GM18519 (cell line): ENCODE measurements around the gene FOXO1.
A peak's percentile ranks its signal among the peaks of the same experiment; 100 is the strongest.
"Not testable (repeated sequence)": the region's sequence is repeated elsewhere in the genome, so short reads cannot be mapped to it uniquely, and the experiment has no call there.

ENCODE experiments used
- ATAC-seq: cut with Tn5 transposase; IDR thresholded peaks from one replicate; pipeline ENCODE4 v1.9.1; 2021; ENCODE audit warnings: mild to moderate bottlenecking, moderate library complexity; ENCODE audit not compliant: unreplicated experiment, low FRiP score

Gene FOXO1

DNA sequence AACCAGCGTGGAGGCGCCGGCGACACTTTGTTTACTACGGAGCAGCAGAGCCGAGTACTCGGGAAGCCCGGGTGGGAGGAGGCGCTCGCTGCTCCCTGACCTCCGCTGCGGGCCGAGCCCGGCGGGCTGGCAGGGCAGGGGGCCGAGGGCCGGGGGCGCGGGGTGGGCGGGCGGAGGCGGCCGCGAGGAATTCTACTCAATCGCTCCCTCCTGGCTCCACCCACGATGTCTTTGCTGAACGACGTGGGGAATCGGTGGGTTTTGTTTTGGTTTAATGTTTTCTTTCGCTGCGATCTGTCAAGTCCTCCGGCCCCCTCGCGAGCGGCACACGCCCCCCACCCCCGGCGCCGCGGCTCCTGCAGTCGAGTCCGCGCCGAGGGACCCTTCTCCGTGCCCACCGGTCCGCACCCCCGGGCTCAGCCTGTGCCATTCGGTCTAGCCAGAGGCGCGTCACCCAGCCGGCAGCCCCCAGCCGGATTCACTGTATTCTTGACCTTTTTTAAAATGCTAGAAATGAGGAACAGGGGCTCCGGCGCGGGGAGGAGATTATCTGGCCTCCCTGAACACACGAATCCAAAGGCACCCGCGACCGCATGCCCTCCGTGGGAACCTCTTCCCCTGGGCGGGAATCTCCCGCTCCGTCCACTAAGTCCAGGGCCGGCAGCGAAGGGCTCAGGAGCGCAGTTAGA lies 636 bp upstream of the FOXO1 start:
- no peak for ATAC-seq

GRCh38 chr13:40665126-40666044 lies 1.1 kb downstream of the FOXO1 start:
- no peak for ATAC-seq

DNA sequence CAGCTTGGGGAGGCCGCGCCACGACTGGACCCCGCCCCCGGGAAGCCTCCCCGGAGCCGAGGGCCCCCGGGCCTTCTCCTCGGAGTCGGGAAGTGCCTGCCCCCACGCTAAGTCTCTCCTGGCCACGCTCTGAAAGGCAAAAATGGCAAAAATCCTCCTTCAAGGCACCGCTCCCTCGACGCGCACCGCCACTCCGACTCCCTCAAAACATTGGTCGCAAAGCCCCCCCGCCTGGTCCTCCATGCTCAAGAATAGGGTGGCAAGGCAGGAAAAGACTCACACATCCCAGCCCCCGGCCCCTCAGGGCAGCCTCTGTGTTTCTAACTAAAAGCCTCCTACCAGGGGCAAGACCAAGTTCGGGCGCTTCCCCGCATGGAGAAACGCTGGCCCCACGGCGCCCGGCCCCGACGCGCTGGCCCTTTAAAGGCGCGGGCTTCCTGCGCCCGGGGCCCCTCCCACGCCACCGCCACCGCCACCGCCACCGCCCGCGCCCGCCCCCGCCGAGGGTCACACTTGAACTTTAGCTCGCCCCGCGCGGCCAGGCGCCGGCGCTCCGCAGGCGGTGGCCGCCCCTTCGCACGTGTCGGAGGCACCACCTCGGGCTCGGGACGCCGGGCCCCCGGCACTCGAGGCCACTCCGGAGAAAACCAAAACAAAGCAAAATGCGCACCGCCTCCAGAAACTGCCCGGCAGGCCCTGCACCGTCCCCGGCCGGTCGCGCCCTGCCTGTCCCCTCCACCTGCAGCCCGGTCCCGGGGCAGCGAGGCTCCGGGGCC lies 1.9 kb downstream of the FOXO1 start:
- ATAC-seq = no peak

DNA sequence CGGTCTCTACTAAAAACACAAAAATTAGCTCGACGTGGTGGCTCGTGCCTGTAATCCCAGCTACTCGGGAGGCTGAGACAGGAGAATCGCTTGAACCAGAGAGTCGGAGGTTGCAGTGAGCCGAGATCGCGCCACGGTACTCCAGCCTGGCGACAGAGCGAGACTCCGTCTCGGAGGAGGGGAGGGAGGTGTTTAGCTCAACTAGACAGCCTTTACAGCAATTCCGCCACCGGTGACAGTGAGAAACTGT lies 2.4 kb downstream of the FOXO1 start:
- ATAC-seq = not testable (repeated sequence)

DNA sequence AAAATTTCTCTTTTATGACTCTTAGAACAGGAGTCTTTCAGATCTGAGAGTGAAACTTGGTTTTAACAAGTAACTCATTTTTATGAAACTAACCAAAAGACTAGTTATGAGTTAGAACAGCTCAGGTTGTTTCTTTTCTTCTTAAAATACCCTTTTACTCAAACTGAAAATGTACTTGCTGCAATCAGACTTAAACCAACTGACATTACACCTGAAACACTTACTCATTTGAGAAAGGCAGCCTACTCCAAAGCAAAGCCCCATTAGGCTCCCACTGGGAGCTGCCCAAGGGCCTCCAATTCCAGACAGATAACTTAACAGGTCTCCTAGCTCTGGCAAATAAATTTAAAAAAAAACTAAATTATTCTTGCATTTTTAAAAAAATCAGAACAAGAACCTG lies 3.6 kb downstream of the FOXO1 start:
- peak; percentile 35 for ATAC-seq

DNA sequence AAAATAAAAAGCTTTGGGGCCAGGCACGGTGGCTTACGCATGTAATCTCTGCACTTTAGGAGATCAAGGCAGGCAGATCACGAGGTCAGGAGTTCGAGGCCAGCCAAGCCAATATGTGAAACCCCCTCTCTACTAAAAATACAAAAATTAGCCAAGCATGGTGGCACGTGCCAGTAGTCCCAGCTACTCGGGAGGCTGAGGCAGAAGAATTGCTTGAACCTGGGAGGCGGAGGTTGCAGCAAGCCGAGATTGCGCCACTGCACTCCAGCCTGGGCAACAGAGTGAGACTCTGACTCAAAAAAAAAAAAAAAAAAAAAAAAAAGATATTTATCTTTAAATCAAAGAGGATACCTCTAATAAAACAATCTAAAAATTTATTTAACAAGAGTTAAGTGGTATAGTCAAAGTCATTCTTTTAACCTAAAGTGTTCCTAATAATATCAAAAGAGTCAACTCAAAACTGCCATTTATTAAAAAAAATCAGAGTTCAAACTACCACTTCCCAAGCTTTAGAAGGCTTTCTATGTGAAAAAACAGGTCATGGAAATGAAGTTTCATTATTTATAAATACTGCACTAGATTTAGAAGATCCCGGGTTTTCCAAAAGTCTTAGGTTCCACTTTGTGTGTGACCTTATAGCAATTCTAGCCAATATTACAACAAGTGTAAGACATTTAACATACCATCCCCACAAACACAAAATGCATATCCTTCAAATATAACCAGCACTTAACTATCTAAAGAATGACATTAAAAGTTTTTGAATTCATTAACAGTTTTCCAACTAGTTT lies 4.4 kb downstream of the FOXO1 start:
- ATAC-seq = no peak

GRCh38 chr13:40660692-40661091 lies 5.7 kb downstream of the FOXO1 start:
- no peak for ATAC-seq

GRCh38 chr13:40660141-40660664 lies 6.2 kb downstream of the FOXO1 start:
- no peak for ATAC-seq

DNA sequence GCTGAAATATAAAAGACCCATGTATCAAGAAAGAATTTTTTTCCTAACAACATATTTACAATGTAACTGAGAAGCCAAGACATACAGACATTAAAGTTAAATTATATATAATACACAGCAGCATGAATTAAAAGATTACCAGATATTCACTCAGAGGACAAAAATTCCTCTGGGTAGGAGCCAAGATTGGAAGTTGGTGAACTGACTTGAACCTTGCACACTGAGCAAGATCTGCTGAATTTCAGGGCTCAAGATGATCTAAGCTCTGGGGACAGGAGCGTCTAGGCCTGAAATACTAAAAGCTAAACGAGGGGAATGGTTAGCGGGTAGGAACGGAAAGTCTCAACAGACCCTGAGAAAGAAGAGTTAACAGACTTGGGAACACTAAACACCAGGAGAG lies 8.5 kb downstream of the FOXO1 start:
- ATAC-seq = no peak

GRCh38 chr13:40657307-40657706 lies 9.1 kb downstream of the FOXO1 start:
- no peak for ATAC-seq

DNA sequence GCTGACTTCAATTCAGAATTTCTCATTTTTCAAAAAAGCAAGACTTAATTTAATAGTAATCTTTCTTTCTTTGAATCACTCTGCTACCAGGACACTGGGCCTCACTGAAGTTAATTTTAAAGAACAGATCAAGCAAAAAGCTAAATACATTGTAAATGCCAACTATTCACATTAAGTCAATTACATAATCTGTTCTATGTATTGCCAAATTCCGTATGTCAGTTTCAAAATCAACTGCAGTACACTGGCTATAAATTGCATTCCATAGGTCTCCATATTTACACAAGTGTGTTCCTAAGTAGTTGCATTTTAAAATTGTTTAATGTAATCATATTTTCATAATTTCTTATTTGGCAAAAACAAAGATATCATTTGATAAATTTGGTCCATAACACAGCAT lies 10.1 kb downstream of the FOXO1 start:
- no peak for ATAC-seq

- ATAC-seq = no peak
Observed at GRCh38 chr13:40653527-40654318, 12.7 kb downstream of the FOXO1 start.

DNA sequence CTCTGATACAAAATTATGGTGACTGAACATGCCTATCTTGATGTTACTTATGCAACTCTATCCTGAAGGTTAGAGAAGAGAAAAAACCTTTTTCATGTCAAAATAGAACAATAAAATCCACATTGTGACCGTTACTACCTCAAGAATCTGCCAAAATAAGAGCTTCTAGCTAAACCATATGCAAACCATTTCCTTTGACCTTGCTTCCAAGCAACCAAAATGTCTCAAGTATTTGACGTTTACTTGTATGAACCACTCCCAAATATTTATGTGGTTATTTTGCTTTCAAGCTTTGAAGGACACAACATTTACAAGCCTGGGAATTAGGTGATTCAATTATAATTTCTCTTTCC lies 13.9 kb downstream of the FOXO1 start:
- ATAC-seq = no peak

DNA sequence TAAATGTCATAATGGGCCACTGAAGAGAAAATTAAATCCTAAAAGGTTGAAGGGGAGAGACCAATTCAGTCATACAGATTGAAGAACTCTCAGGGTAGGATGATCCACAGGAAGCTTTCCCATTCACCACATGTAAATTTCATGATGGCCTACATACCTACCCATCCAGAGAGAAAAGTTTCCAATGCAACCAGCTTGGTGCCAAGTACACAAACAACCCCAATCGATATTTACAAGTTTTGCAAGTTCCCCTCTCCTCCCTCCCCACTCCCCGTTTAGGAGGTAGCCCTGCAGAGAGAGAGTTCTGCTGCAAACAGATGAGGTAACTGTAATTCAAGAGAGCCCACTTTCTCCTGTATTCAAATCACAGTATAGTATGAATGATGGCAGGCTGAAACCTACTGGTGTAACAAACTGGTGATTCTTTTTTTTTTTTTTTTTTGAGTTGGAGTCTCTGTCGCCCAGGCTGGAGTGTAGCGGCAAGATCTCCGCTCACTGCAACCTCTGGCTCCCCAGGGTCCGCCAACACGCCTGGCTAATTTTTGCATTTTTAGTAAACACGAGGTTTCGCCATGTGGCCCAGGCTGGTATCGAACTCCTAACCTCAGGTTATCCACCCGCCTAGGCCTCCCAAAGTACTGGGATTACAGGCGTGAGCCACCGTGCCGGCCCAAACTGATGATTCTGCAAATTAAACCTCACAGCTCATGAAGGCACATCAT lies 14.4 kb downstream of the FOXO1 start:
- no peak for ATAC-seq

GRCh38 chr13:40648841-40649240 lies 17.6 kb downstream of the FOXO1 start:
- ATAC-seq = no peak

DNA sequence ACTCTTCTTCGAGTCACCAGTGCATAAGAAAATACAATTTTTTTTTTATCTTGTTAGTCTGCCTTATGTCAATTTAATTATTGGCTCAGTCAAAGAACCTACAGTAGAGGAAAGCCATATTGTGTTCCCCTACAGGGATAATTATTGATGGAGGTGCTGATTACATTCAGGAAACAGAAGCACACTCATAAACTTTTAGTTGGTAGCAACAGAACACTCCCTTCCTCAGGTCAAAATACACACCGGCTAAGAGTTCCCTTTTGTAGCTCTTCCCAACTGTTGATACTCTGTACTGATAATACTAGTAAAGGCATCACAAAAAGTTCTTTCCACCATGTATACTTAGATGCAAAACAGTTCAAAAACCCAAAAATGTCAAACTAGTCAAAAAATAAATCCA lies 18.4 kb downstream of the FOXO1 start:
- no peak for ATAC-seq

DNA sequence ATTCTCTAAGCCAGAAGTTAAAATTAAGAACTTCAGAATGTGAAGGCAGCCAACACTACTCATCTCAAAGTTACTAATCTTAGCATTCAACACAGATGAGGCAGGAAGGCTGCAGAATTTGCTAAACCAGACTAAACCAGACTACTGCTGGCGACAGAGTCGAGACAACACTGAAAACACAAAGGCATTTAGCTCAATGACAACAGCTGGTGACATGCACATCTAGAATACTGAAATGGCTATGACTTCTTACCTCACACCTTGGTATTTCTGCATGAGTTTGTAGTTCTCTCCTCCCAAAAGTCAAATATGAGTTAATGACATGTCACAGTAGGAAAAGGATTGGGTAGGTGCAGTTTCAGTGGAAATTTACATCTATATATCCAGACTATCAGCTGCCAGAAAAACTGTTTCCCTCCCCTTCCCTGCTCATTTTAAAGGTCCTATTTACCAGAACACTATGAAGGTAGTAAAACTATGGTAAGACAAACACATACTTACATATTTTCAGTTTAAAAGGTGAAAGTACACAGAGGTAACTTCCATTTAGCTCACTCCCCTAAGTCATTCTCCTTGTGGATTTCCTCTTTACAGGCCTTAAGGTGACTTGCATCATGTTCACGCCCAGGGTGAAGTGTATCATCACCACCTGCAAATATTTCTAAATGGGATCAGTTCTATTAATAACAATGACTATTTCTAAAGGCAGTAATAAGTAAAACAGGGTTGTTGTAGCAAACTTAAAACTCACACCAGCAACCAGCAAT lies 21.4 kb downstream of the FOXO1 start:
- no peak for ATAC-seq

GRCh38 chr13:40640845-40641458 lies 25.5 kb downstream of the FOXO1 start:
- ATAC-seq = no peak
